SK-N-SH (cell line): ENCODE measurements around the gene EHD1. TPM values are rescaled to one million over a fixed set of nuclear protein-coding genes. Genes with fewer than 3 reads are reported as not detected.

Experiments
- CTCF ChIA-PET: fragments of 300-600, 350-600 bp; formaldehyde crosslinking; extraction: SDS; loops from one replicate; lab custom pipeline; 2021; lab: Yijun Ruan, JAX
- POLR2A ChIA-PET: fragments of 350-600 bp; sonication (Branson Sonifier 250); formaldehyde crosslinking; extraction: SDS; loops from one replicate; lab custom pipeline; 2020; ENCODE audit warnings: antibody characterized with exemption, inconsistent platforms; lab: Yijun Ruan, JAX
- DNase-seq: peaks from one replicate; pipeline ENCODE4 v3.0.0; 2012
- H2AFZ ChIP-seq: fragments of 200-600 bp; sonication (generic); 2 replicates; pipeline ENCODE4 v1.8.1; 2016; ENCODE audit warnings: antibody characterized with exemption, mild to moderate bottlenecking, low read depth
- H3F3A ChIP-seq: fragments of 200-600 bp; sonication (generic); replicated peaks from 2 replicates; pipeline ENCODE3; 2016; ENCODE audit warnings: antibody characterized with exemption, mild to moderate bottlenecking; ENCODE audit not compliant: insufficient read depth
- H3K27ac ChIP-seq, 2 experiments: fragments of 200-500 bp in 1 of 2; fragments of 200-600 bp in 1 of 2; sonication (Bioruptor generic) in 1 of 2; sonication (generic), shearing (Covaris generic) in 1 of 2; 2 replicates each; pipeline versions ENCODE4 v1.5.1 to v1.6.1; 2014 to 2016; ENCODE audit warnings: low read depth in 2 of 2, inconsistent platforms in 1 of 2, low read length in 1 of 2, mild to moderate bottlenecking in 1 of 2, mixed read lengths in 1 of 2
- H3K27me3 ChIP-seq: fragments of 200-600 bp; sonication (generic), shearing (Covaris generic); 2 replicates; pipeline ENCODE4 v1.6.1; 2016; ENCODE audit warnings: mixed run types; ENCODE audit not compliant: insufficient read depth
- H3K36me3 ChIP-seq, 2 experiments: fragments of 200-500 bp in 1 of 2; fragments of 200-600 bp in 1 of 2; sonication (Bioruptor generic) in 1 of 2; sonication (generic) in 1 of 2; replicated peaks in 1 of 2; 2 replicates each; pipeline versions ENCODE3 to v1.5.1; 2014 to 2016; ENCODE audit warnings: low read length in 1 of 2, mild to moderate bottlenecking in 1 of 2; ENCODE audit not compliant: insufficient read depth in 2 of 2, control insufficient read depth in 1 of 2
- H3K4me1 ChIP-seq, 2 experiments: fragments of 200-500 bp in 1 of 2; fragments of 200-600 bp in 1 of 2; sonication (Bioruptor generic) in 1 of 2; sonication (generic), shearing (Covaris generic) in 1 of 2; 2 replicates each; pipeline versions ENCODE4 v1.5.1 to v1.6.1; 2014 to 2016; ENCODE audit warnings: low read depth in 1 of 2, low read length in 1 of 2, mixed run types in 1 of 2; ENCODE audit not compliant: insufficient read depth in 2 of 2, control insufficient read depth in 1 of 2
- H3K4me2 ChIP-seq: fragments of 200-600 bp; sonication (generic), shearing (Covaris generic); 2 replicates; pipeline ENCODE4 v1.6.1; 2017; ENCODE audit warnings: mixed run types
- H3K4me3 ChIP-seq, 2 experiments: fragments of 200-500 bp in 1 of 2; fragments of 200-600 bp in 1 of 2; sonication (Bioruptor generic) in 1 of 2; sonication (generic), shearing (Covaris generic) in 1 of 2; 2 replicates each; pipeline versions ENCODE4 v1.5.1 to v1.8.1; 2014 to 2016; ENCODE audit warnings: low read depth in 2 of 2, inconsistent platforms in 1 of 2, low read length in 1 of 2, mild to moderate bottlenecking in 1 of 2, mixed read lengths in 1 of 2, moderate library complexity in 1 of 2
- H3K79me2 ChIP-seq: fragments of 200-600 bp; sonication (generic); 2 replicates; pipeline ENCODE4 v1.8.1; 2017; ENCODE audit warnings: mild to moderate bottlenecking; ENCODE audit not compliant: insufficient read depth
- H3K9ac ChIP-seq: fragments of 200-600 bp; sonication (generic); 2 replicates; pipeline ENCODE4 v1.6.1; 2017; ENCODE audit warnings: mixed run types
- H3K9me2 ChIP-seq: fragments of 200-600 bp; sonication (generic); 2 replicates; pipeline ENCODE4 v1.6.1; 2017; ENCODE audit warnings: mixed run types
- H3K9me3 ChIP-seq: fragments of 200-600 bp; sonication (generic); 2 replicates; pipeline ENCODE4 v1.6.1; 2017; ENCODE audit warnings: mixed run types, mild to moderate bottlenecking, moderate library complexity
- H4K20me1 ChIP-seq: fragments of 200-600 bp; sonication (generic); 2 replicates; pipeline ENCODE4 v1.6.1; 2017; ENCODE audit warnings: mild to moderate bottlenecking, mixed run types; ENCODE audit not compliant: insufficient read depth
- ELF1 ChIP-seq: IDR thresholded peaks from 2 replicates; pipeline ENCODE4 v1.4.0; 2012
- EZH2phosphoT487 ChIP-seq: fragments of 200-600 bp; sonication (generic); IDR thresholded peaks from 2 replicates; pipeline ENCODE4 v1.6.1; 2017; ENCODE audit warnings: low read depth, mixed run types, mild to moderate bottlenecking, antibody characterized with exemption, moderate library complexity, borderline replicate concordance
- GABPA ChIP-seq: IDR thresholded peaks from 2 replicates; pipeline ENCODE4 v1.4.0; 2012; ENCODE audit warnings: low read depth, mild to moderate bottlenecking
- MAX ChIP-seq: IDR thresholded peaks from 2 replicates; pipeline ENCODE4 v1.4.0; 2012; ENCODE audit warnings: low read depth
- MXI1 ChIP-seq: IDR thresholded peaks from 2 replicates; pipeline ENCODE4 v1.6.1; 2012; ENCODE audit warnings: mild to moderate bottlenecking, low read depth, low read length, improper control_type of control experiment
- NFIC ChIP-seq: IDR thresholded peaks from 2 replicates; pipeline ENCODE4 v1.4.0; 2012; ENCODE audit warnings: borderline replicate concordance
- NRF1 ChIP-seq: IDR thresholded peaks from 2 replicates; pipeline ENCODE4 v1.6.1; 2012; ENCODE audit warnings: low read depth, mild to moderate bottlenecking, low read length
- PBX3 ChIP-seq: IDR thresholded peaks from 2 replicates; pipeline ENCODE4; 2012
- POLR2AphosphoS5 ChIP-seq: IDR thresholded peaks from 2 replicates; pipeline ENCODE4 v1.6.1; 2012; ENCODE audit warnings: low read depth, low read length
- SIN3A ChIP-seq: IDR thresholded peaks from 2 replicates; pipeline ENCODE4 v1.6.1; 2012; ENCODE audit warnings: low read depth, mild to moderate bottlenecking, low read length, moderate library complexity, borderline replicate concordance
- TAF1 ChIP-seq: IDR thresholded peaks from 2 replicates; pipeline ENCODE4 v1.6.1; 2012; ENCODE audit warnings: low read depth, mild to moderate bottlenecking, low read length, moderate library complexity, borderline replicate concordance
- TEAD4 ChIP-seq: IDR thresholded peaks from 2 replicates; pipeline ENCODE4 v1.4.0; 2012; ENCODE audit warnings: mild to moderate bottlenecking, borderline replicate concordance; ENCODE audit not compliant: insufficient read depth
- YY1 ChIP-seq: IDR thresholded peaks from 2 replicates; pipeline ENCODE4 v1.4.0; 2012; ENCODE audit warnings: low read depth, mild to moderate bottlenecking
- WGBS: methylation state at CpG from one replicate; pipeline ENCODE4 v1.1.6; 2017; ENCODE audit warnings: low lambda C conversion rate; 5-methylcytosine and 5-hydroxymethylcytosine counted together
- polyA plus RNA-seq, 3 experiments: library from polyadenylated mRNA; depleted of rRNA; stranded (reverse); fragments of >200 nt; gene quantifications; 2 replicates each; pipeline ENCODE4 v1.2.3, GENCODE V29; 2012
- TF ChIP-seq, protein P1 (sequence below): fragments of 150-350 bp; IDR thresholded peaks from 2 replicates; pipeline ENCODE4 v1.6.1; 2017; ENCODE audit warnings: antibody characterized with exemption, low read length, low read depth, borderline replicate concordance
- TF ChIP-seq, protein P2 (sequence below): fragments of 150-350 bp; IDR thresholded peaks from 2 replicates; pipeline ENCODE4 v1.6.1; 2016; ENCODE audit warnings: mild to moderate bottlenecking, low read depth, low read length
- TF ChIP-seq, protein P3 (sequence below): IDR thresholded peaks from 2 replicates; pipeline ENCODE4 v1.4.0; 2012; ENCODE audit warnings: low read depth, borderline replicate concordance

Gene EHD1
- polyA plus RNA-seq, 1 of the 3 experiments (the other 2 are of a cell fraction), result 93.3 TPM

GRCh38 chr11:64810891-64811272 lies 67.5 kb downstream of the EHD1 start (continued):
- TF ChIP-seq EZH2phosphoT487 (no peak), NFIC (no peak), PBX3 (no peak), TEAD4 (no peak)
- TF ChIP-seq, protein P1, sequence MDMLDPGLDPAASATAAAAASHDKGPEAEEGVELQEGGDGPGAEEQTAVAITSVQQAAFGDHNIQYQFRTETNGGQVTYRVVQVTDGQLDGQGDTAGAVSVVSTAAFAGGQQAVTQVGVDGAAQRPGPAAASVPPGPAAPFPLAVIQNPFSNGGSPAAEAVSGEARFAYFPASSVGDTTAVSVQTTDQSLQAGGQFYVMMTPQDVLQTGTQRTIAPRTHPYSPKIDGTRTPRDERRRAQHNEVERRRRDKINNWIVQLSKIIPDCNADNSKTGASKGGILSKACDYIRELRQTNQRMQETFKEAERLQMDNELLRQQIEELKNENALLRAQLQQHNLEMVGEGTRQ, result no peak
- TF ChIP-seq, protein P2, sequence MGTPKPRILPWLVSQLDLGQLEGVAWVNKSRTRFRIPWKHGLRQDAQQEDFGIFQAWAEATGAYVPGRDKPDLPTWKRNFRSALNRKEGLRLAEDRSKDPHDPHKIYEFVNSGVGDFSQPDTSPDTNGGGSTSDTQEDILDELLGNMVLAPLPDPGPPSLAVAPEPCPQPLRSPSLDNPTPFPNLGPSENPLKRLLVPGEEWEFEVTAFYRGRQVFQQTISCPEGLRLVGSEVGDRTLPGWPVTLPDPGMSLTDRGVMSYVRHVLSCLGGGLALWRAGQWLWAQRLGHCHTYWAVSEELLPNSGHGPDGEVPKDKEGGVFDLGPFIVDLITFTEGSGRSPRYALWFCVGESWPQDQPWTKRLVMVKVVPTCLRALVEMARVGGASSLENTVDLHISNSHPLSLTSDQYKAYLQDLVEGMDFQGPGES, result no peak
- TF ChIP-seq, all 33 proteins: peak for 0

- Histone ChIP-seq H3K9ac (peak within 1 kb of the TSS; percentile 73), H3K4me1 (peaks cover 8% of the 10 kb centered on the region in 2 experiments; a peak in 2 of 4 replicates), H3F3A (peaks cover 4% of the 10 kb centered on the region), H3K4me2 (peak within 1 kb of the TSS; percentile 99), H3K27me3 (no peaks in the 10 kb centered on the region), H3K4me3 (peak within 1 kb of the TSS; percentile 68 to 96), H3K79me2 (peaks cover 11% of the 10 kb centered on the region), H2AFZ (peak within 1 kb of the TSS; percentile 93; the same call in 1 of the 2 replicates), H4K20me1 (no peaks in the 10 kb centered on the region), H3K9me3 (no peaks in the 10 kb centered on the region), H3K36me3 (peaks cover 0 to 24% of the 10 kb centered on the region in 2 experiments), H3K27ac (peak within 1 kb of the TSS; percentile 39 to 48; a peak in 2 of 4 replicates), H3K9me2 (no peaks in the 10 kb centered on the region)
- TF ChIP-seq SIN3A, result peak; percentile 57; the same call in 1 of the 2 replicates
- peak; percentile 77 for TF ChIP-seq GABPA
- peak; percentile 68 for TF ChIP-seq MAX
- TF ChIP-seq, protein P2, result no peak
- TF ChIP-seq, protein P3, sequence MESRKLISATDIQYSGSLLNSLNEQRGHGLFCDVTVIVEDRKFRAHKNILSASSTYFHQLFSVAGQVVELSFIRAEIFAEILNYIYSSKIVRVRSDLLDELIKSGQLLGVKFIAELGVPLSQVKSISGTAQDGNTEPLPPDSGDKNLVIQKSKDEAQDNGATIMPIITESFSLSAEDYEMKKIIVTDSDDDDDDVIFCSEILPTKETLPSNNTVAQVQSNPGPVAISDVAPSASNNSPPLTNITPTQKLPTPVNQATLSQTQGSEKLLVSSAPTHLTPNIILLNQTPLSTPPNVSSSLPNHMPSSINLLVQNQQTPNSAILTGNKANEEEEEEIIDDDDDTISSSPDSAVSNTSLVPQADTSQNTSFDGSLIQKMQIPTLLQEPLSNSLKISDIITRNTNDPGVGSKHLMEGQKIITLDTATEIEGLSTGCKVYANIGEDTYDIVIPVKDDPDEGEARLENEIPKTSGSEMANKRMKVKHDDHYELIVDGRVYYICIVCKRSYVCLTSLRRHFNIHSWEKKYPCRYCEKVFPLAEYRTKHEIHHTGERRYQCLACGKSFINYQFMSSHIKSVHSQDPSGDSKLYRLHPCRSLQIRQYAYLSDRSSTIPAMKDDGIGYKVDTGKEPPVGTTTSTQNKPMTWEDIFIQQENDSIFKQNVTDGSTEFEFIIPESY, result no peak
- peak; percentile 47 for TF ChIP-seq NRF1
- peak; percentile 53; the same call in 1 of the 2 replicates for TF ChIP-seq TAF1
- TF ChIP-seq YY1, result peak; percentile 51; the same call in 1 of the 2 replicates
- TF ChIP-seq NFIC, result no peak
- TF ChIP-seq ELF1, result peak; percentile 90
- TF ChIP-seq MXI1, result peak; percentile 91
- TF ChIP-seq POLR2AphosphoS5, result peak; percentile 79
- under 1% methylated on average over 29 of the region's 46 CpGs for WGBS
- POLR2A ChIA-PET, result interaction anchor here (0.5 to 1.7 kb wide), 6 partner anchors 12 to 200 kb away, joined by 3 to 6 read pairs (median 4); partner anchors contain the start of gene EHD1
- peak; percentile 97 for DNase-seq
- CTCF ChIA-PET, result interaction anchor here (0.9 to 1.6 kb wide), 7 partner anchors 10 to 122 kb away, joined by 3 to 6 read pairs (median 4); partner anchors contain the start of gene CDC42BPG
Measured at GRCh38 chr11:64810271-64810890, 68.0 kb downstream of the EHD1 start, which contains the start of gene MEN1. TSS of gene MEN1 (minus strand) at chr11:64810551. CDS start at chr11:64810109, 442 bp downstream.
